HG03039 (cell line): Measurements from ENCODE around the gene NTNG2.

Experiments used
- ATAC-seq: cut with Tn5 transposase; IDR thresholded peaks from one replicate; pipeline ENCODE4 v1.9.1; 2021; ENCODE audit warnings: mild to moderate bottlenecking, moderate library complexity; ENCODE audit not compliant: unreplicated experiment

NTNG2 gene

GRCh38 chr9:132169672-132170392 lies 8.0 kb downstream of the NTNG2 start:
- no peak for ATAC-seq

GRCh38 chr9:132171702-132172101 lies 9.8 kb downstream of the NTNG2 start:
- no peak for ATAC-seq

- no peak for ATAC-seq
These were observed 10.3 kb downstream of the NTNG2 start for GRCh38 chr9:132172185-132172584.

GRCh38 chr9:132175431-132175830 lies 13.6 kb downstream of the NTNG2 start:
- no peak for ATAC-seq

- no peak for ATAC-seq
These were observed 14.5 kb downstream of the NTNG2 start for GRCh38 chr9:132176338-132176737.

- no peak for ATAC-seq
These were observed 20.0 kb downstream of the NTNG2 start for GRCh38 chr9:132181796-132182313.

GRCh38 chr9:132182314-132183091 lies 20.6 kb downstream of the NTNG2 start:
- ATAC-seq: no peak

- no peak for ATAC-seq
These were observed 21.3 kb downstream of the NTNG2 start for GRCh38 chr9:132183134-132183533.

- no peak for ATAC-seq
These were observed 21.9 kb downstream of the NTNG2 start for GRCh38 chr9:132183715-132184114.

- no peak for ATAC-seq
These were observed 22.3 kb downstream of the NTNG2 start for GRCh38 chr9:132184124-132184523.

- ATAC-seq: no peak
These were observed 23.5 kb downstream of the NTNG2 start for GRCh38 chr9:132185073-132186009.

- no peak for ATAC-seq
These were observed 25.3 kb downstream of the NTNG2 start for GRCh38 chr9:132187121-132187620.

GRCh38 chr9:132190966-132191365 lies 29.1 kb downstream of the NTNG2 start:
- ATAC-seq: no peak

- ATAC-seq: no peak
These were observed 30.9 kb downstream of the NTNG2 start for GRCh38 chr9:132192728-132193127.

GRCh38 chr9:132193227-132194124 lies 31.6 kb downstream of the NTNG2 start:
- ATAC-seq: no peak

GRCh38 chr9:132194508-132194907 lies 32.6 kb downstream of the NTNG2 start:
- no peak for ATAC-seq

- ATAC-seq: no peak
These were observed 35.5 kb downstream of the NTNG2 start for GRCh38 chr9:132197315-132197714.

GRCh38 chr9:132197856-132198550 lies 36.1 kb downstream of the NTNG2 start:
- ATAC-seq: no peak

GRCh38 chr9:132199056-132199455 lies 37.2 kb downstream of the NTNG2 start:
- ATAC-seq: no peak
